SK-N-SH (cell line): ENCODE measurements around the gene UBB. TPM values are rescaled to one million over a fixed set of nuclear protein-coding genes. Genes with fewer than 3 reads are reported as not detected.

Source experiments
- CTCF ChIA-PET: fragments of 300-600, 350-600 bp; formaldehyde crosslinking; extraction: SDS; loops from one replicate; lab custom pipeline; 2021; lab: Yijun Ruan, JAX
- POLR2A ChIA-PET: fragments of 350-600 bp; sonication (Branson Sonifier 250); formaldehyde crosslinking; extraction: SDS; loops from one replicate; lab custom pipeline; 2020; ENCODE audit warnings: antibody characterized with exemption, inconsistent platforms; lab: Yijun Ruan, JAX
- DNase-seq: peaks from one replicate; pipeline ENCODE4 v3.0.0; 2012
- H2AFZ ChIP-seq: fragments of 200-600 bp; sonication (generic); 2 replicates; pipeline ENCODE4 v1.8.1; 2016; ENCODE audit warnings: antibody characterized with exemption, mild to moderate bottlenecking, low read depth
- H3F3A ChIP-seq: fragments of 200-600 bp; sonication (generic); replicated peaks from 2 replicates; pipeline ENCODE3; 2016; ENCODE audit warnings: antibody characterized with exemption, mild to moderate bottlenecking; ENCODE audit not compliant: insufficient read depth
- H3K27ac ChIP-seq, 2 experiments: fragments of 200-500 bp in 1 of 2; fragments of 200-600 bp in 1 of 2; sonication (Bioruptor generic) in 1 of 2; sonication (generic), shearing (Covaris generic) in 1 of 2; 2 replicates each; pipeline versions ENCODE4 v1.5.1 to v1.6.1; 2014 to 2016; ENCODE audit warnings: low read depth in 2 of 2, inconsistent platforms in 1 of 2, low read length in 1 of 2, mild to moderate bottlenecking in 1 of 2, mixed read lengths in 1 of 2
- H3K27me3 ChIP-seq: fragments of 200-600 bp; sonication (generic), shearing (Covaris generic); 2 replicates; pipeline ENCODE4 v1.6.1; 2016; ENCODE audit warnings: mixed run types; ENCODE audit not compliant: insufficient read depth
- H3K36me3 ChIP-seq, 2 experiments: fragments of 200-500 bp in 1 of 2; fragments of 200-600 bp in 1 of 2; sonication (Bioruptor generic) in 1 of 2; sonication (generic) in 1 of 2; replicated peaks in 1 of 2; 2 replicates each; pipeline versions ENCODE3 to v1.5.1; 2014 to 2016; ENCODE audit warnings: low read length in 1 of 2, mild to moderate bottlenecking in 1 of 2; ENCODE audit not compliant: insufficient read depth in 2 of 2, control insufficient read depth in 1 of 2
- H3K4me1 ChIP-seq, 2 experiments: fragments of 200-500 bp in 1 of 2; fragments of 200-600 bp in 1 of 2; sonication (Bioruptor generic) in 1 of 2; sonication (generic), shearing (Covaris generic) in 1 of 2; 2 replicates each; pipeline versions ENCODE4 v1.5.1 to v1.6.1; 2014 to 2016; ENCODE audit warnings: low read depth in 1 of 2, low read length in 1 of 2, mixed run types in 1 of 2; ENCODE audit not compliant: insufficient read depth in 2 of 2, control insufficient read depth in 1 of 2
- H3K4me2 ChIP-seq: fragments of 200-600 bp; sonication (generic), shearing (Covaris generic); 2 replicates; pipeline ENCODE4 v1.6.1; 2017; ENCODE audit warnings: mixed run types
- H3K4me3 ChIP-seq, 2 experiments: fragments of 200-500 bp in 1 of 2; fragments of 200-600 bp in 1 of 2; sonication (Bioruptor generic) in 1 of 2; sonication (generic), shearing (Covaris generic) in 1 of 2; 2 replicates each; pipeline versions ENCODE4 v1.5.1 to v1.8.1; 2014 to 2016; ENCODE audit warnings: low read depth in 2 of 2, inconsistent platforms in 1 of 2, low read length in 1 of 2, mild to moderate bottlenecking in 1 of 2, mixed read lengths in 1 of 2, moderate library complexity in 1 of 2
- H3K79me2 ChIP-seq: fragments of 200-600 bp; sonication (generic); 2 replicates; pipeline ENCODE4 v1.8.1; 2017; ENCODE audit warnings: mild to moderate bottlenecking; ENCODE audit not compliant: insufficient read depth
- H3K9ac ChIP-seq: fragments of 200-600 bp; sonication (generic); 2 replicates; pipeline ENCODE4 v1.6.1; 2017; ENCODE audit warnings: mixed run types
- H3K9me2 ChIP-seq: fragments of 200-600 bp; sonication (generic); 2 replicates; pipeline ENCODE4 v1.6.1; 2017; ENCODE audit warnings: mixed run types
- H3K9me3 ChIP-seq: fragments of 200-600 bp; sonication (generic); 2 replicates; pipeline ENCODE4 v1.6.1; 2017; ENCODE audit warnings: mixed run types, mild to moderate bottlenecking, moderate library complexity
- H4K20me1 ChIP-seq: fragments of 200-600 bp; sonication (generic); 2 replicates; pipeline ENCODE4 v1.6.1; 2017; ENCODE audit warnings: mild to moderate bottlenecking, mixed run types; ENCODE audit not compliant: insufficient read depth
- EP300 ChIP-seq, 2 experiments: IDR thresholded peaks; 2 replicates each; pipeline versions ENCODE4 v1.4.0 to v1.6.1; 2012; ENCODE audit warnings: borderline replicate concordance in 1 of 2, low read depth in 1 of 2, low read length in 1 of 2
- EZH2phosphoT487 ChIP-seq: fragments of 200-600 bp; sonication (generic); IDR thresholded peaks from 2 replicates; pipeline ENCODE4 v1.6.1; 2017; ENCODE audit warnings: low read depth, mixed run types, mild to moderate bottlenecking, antibody characterized with exemption, moderate library complexity, borderline replicate concordance
- FOSL2 ChIP-seq: IDR thresholded peaks from 2 replicates; pipeline ENCODE4 v1.4.0; 2012; ENCODE audit warnings: low read depth, mild to moderate bottlenecking, moderate library complexity, borderline replicate concordance
- GABPA ChIP-seq: IDR thresholded peaks from 2 replicates; pipeline ENCODE4 v1.4.0; 2012; ENCODE audit warnings: low read depth, mild to moderate bottlenecking
- JUND ChIP-seq: IDR thresholded peaks from 2 replicates; pipeline ENCODE4 v1.4.0; 2012
- MXI1 ChIP-seq: IDR thresholded peaks from 2 replicates; pipeline ENCODE4 v1.6.1; 2012; ENCODE audit warnings: mild to moderate bottlenecking, low read depth, low read length, improper control_type of control experiment
- RFX5 ChIP-seq: IDR thresholded peaks from 2 replicates; pipeline ENCODE4 v1.6.1; 2012; ENCODE audit warnings: mild to moderate bottlenecking, improper control_type of control experiment, low read length
- RXRA ChIP-seq: IDR thresholded peaks from 2 replicates; pipeline ENCODE4 v1.4.0; 2012; ENCODE audit warnings: low read depth, mild to moderate bottlenecking, borderline replicate concordance
- TAF1 ChIP-seq: IDR thresholded peaks from 2 replicates; pipeline ENCODE4 v1.6.1; 2012; ENCODE audit warnings: low read depth, mild to moderate bottlenecking, low read length, moderate library complexity, borderline replicate concordance
- TEAD4 ChIP-seq: IDR thresholded peaks from 2 replicates; pipeline ENCODE4 v1.4.0; 2012; ENCODE audit warnings: mild to moderate bottlenecking, borderline replicate concordance; ENCODE audit not compliant: insufficient read depth
- WGBS: methylation state at CpG from one replicate; pipeline ENCODE4 v1.1.6; 2017; ENCODE audit warnings: low lambda C conversion rate; 5-methylcytosine and 5-hydroxymethylcytosine counted together
- polyA plus RNA-seq, 3 experiments: library from polyadenylated mRNA; depleted of rRNA; stranded (reverse); fragments of >200 nt; gene quantifications; 2 replicates each; pipeline ENCODE4 v1.2.3, GENCODE V29; 2012
- TF ChIP-seq, protein P1 (sequence below): IDR thresholded peaks from 2 replicates; pipeline ENCODE4 v1.6.1; 2012; ENCODE audit warnings: mild to moderate bottlenecking, low read depth, low read length, moderate library complexity
- TF ChIP-seq, protein P2 (sequence below): fragments of 150-350 bp; IDR thresholded peaks from 2 replicates; pipeline ENCODE4 v1.6.1; 2016; ENCODE audit warnings: mild to moderate bottlenecking, low read depth, low read length
- TF ChIP-seq, protein P3 (sequence below): IDR thresholded peaks from 2 replicates; pipeline ENCODE4 v1.4.0; 2012; ENCODE audit warnings: low read depth, borderline replicate concordance
- TF ChIP-seq, protein P4 (sequence below): fragments of 150-350 bp; IDR thresholded peaks from 2 replicates; pipeline ENCODE4 v1.6.1; 2017; ENCODE audit warnings: antibody characterized with exemption, low read length, low read depth, borderline replicate concordance
- TF ChIP-seq, protein P5 (sequence below): IDR thresholded peaks from 2 replicates; pipeline ENCODE4 v1.4.0; 2012; ENCODE audit warnings: low read depth

UBB gene
- polyA plus RNA-seq, 1 of the 3 experiments (the other 2 are of a cell fraction), result 2,693 TPM

DNA sequence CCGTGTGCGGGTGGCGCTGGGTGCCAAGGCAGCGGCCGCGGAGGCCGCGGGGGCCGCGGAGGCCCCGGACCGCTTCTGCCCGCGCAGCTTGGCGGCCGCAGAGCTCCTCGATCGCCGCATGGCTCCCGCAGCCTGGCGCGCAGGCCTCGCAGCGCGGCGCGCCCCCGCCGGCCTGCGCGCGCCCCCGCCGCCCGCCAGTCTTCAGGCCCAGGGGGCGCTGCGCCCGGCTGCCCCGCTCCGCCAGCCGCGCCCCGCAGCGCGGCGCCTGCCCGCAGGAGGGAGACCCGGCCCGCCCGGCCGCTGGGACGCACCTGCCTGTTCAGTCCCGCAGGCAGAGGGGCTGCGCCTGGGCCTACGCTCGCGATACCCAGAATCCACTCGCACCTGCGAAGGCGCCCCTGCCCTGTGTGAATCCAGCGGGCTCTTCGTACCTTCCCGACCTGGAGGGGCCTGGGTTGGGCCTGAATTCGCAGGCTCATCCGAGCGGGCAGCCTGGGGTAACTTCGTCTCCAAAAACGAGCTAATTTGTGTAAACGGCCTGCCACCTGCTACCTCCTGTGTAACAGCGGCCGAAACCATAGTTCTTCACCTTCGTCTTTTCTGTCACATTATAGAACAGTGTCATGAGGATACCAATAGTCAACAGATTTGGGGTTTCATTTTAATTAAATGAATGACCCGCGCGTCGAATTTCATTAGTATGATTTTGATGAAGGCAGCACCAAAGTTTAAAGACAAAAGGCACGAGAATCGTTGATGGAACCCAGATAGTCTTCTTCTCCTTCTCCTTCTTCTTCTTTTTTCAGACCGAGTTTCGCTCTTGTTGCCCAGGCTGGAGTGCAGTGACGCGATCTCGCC lies 27.3 kb upstream of the UBB start, which contains the start of gene CENPV (continued):
- TF ChIP-seq, protein P1, sequence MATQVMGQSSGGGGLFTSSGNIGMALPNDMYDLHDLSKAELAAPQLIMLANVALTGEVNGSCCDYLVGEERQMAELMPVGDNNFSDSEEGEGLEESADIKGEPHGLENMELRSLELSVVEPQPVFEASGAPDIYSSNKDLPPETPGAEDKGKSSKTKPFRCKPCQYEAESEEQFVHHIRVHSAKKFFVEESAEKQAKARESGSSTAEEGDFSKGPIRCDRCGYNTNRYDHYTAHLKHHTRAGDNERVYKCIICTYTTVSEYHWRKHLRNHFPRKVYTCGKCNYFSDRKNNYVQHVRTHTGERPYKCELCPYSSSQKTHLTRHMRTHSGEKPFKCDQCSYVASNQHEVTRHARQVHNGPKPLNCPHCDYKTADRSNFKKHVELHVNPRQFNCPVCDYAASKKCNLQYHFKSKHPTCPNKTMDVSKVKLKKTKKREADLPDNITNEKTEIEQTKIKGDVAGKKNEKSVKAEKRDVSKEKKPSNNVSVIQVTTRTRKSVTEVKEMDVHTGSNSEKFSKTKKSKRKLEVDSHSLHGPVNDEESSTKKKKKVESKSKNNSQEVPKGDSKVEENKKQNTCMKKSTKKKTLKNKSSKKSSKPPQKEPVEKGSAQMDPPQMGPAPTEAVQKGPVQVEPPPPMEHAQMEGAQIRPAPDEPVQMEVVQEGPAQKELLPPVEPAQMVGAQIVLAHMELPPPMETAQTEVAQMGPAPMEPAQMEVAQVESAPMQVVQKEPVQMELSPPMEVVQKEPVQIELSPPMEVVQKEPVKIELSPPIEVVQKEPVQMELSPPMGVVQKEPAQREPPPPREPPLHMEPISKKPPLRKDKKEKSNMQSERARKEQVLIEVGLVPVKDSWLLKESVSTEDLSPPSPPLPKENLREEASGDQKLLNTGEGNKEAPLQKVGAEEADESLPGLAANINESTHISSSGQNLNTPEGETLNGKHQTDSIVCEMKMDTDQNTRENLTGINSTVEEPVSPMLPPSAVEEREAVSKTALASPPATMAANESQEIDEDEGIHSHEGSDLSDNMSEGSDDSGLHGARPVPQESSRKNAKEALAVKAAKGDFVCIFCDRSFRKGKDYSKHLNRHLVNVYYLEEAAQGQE, result no peak

DNA sequence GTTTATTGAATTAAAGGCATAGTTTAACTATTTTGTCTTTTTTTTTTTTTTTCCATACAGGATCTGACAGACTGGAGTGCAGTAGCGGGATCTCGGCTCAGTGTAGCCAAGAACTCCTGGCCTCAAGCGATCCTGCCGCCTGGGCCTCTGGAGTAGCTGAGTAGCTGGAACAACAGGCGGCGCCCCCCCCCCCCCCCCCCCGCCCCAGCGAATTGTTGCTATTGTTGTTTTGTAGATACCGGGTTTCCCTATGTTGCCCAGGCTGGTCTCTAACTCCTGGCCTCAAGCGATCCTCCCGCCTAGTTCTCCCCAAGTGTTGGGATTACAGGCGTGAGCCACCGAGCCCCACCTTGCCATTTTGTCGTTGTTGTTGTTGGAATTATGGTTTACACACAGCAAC lies 26.3 kb upstream of the UBB start:
- no peak for TF ChIP-seq TAF1
- TF ChIP-seq TEAD4, result no peak
- TF ChIP-seq, protein P2, sequence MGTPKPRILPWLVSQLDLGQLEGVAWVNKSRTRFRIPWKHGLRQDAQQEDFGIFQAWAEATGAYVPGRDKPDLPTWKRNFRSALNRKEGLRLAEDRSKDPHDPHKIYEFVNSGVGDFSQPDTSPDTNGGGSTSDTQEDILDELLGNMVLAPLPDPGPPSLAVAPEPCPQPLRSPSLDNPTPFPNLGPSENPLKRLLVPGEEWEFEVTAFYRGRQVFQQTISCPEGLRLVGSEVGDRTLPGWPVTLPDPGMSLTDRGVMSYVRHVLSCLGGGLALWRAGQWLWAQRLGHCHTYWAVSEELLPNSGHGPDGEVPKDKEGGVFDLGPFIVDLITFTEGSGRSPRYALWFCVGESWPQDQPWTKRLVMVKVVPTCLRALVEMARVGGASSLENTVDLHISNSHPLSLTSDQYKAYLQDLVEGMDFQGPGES, result no peak
- TF ChIP-seq, protein P3, sequence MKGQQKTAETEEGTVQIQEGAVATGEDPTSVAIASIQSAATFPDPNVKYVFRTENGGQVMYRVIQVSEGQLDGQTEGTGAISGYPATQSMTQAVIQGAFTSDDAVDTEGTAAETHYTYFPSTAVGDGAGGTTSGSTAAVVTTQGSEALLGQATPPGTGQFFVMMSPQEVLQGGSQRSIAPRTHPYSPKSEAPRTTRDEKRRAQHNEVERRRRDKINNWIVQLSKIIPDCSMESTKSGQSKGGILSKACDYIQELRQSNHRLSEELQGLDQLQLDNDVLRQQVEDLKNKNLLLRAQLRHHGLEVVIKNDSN, result no peak
- TF ChIP-seq EZH2phosphoT487, result no peak
- TF ChIP-seq, protein P4, sequence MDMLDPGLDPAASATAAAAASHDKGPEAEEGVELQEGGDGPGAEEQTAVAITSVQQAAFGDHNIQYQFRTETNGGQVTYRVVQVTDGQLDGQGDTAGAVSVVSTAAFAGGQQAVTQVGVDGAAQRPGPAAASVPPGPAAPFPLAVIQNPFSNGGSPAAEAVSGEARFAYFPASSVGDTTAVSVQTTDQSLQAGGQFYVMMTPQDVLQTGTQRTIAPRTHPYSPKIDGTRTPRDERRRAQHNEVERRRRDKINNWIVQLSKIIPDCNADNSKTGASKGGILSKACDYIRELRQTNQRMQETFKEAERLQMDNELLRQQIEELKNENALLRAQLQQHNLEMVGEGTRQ, result no peak
- TF ChIP-seq GABPA, result no peak
- TF ChIP-seq FOSL2, result no peak
- no peak for TF ChIP-seq JUND
- TF ChIP-seq, protein P5, sequence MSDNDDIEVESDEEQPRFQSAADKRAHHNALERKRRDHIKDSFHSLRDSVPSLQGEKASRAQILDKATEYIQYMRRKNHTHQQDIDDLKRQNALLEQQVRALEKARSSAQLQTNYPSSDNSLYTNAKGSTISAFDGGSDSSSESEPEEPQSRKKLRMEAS, result no peak
- no peak for TF ChIP-seq RXRA
- TF ChIP-seq EP300 (IDR thresholded peaks at IDR 0.05; ENCODE audit: borderline replicate concordance in 1 of 2, low read depth in 1 of 2, low read length in 1 of 2), result no peak
- TF ChIP-seq MXI1, result no peak
- no peak for TF ChIP-seq RFX5
- POLR2A ChIA-PET, result no interaction called here
- H3K36me3 ChIP-seq, result peaks cover 2 to 7% of the 10 kb centered on the region in 2 experiments

More for the DNA sequence above, 26.3 kb upstream of the UBB start:
- Histone ChIP-seq H3K9me2 (no peaks in the 10 kb centered on the region), H3K27ac (no peak overlapping the region), H3K79me2 (peaks cover 37% of the 10 kb centered on the region), H3K9ac (no peak overlapping the region), H3F3A (peaks cover 12% of the 10 kb centered on the region), H3K27me3 (no peaks in the 10 kb centered on the region), H4K20me1 (no peaks in the 10 kb centered on the region), H3K4me3 (no peak overlapping the region), H2AFZ (no peak overlapping the region), H3K4me1 (no peaks in the 10 kb centered on the region; a peak in 1 of 4 replicates), H3K9me3 (no peaks in the 10 kb centered on the region), H3K4me2 (no peak overlapping the region)
- WGBS, result 99% methylated on average over 13 of the region's 14 CpGs
- no peak for DNase-seq
- CTCF ChIA-PET, result interaction anchor here (0.8 to 8.8 kb wide), 3 partner anchors 10 to 99 kb away, joined by 3 to 94 read pairs (median 3); partner anchors contain the start of gene UBB
